HG02973 (cell line): Measurements from ENCODE around the gene RGS6.

Experiments
- ATAC-seq: cut with Tn5 transposase; IDR thresholded peaks from one replicate; pipeline ENCODE4 v1.9.1; 2021; ENCODE audit warnings: moderate library complexity; ENCODE audit not compliant: unreplicated experiment

The RGS6 gene

GRCh38 chr14:71942904-71943694 is 10.9 kb downstream of the RGS6 start:
- peak; percentile 59 for ATAC-seq

GRCh38 chr14:71943695-71944018 is 11.4 kb downstream of the RGS6 start:
- no peak for ATAC-seq

GRCh38 chr14:71947947-71948500 is 15.8 kb downstream of the RGS6 start:
- ATAC-seq, result no peak

GRCh38 chr14:71952381-71953363 is 20.4 kb downstream of the RGS6 start:
- no peak for ATAC-seq

GRCh38 chr14:71956920-71957563 is 24.8 kb downstream of the RGS6 start:
- peak; percentile 79 for ATAC-seq

GRCh38 chr14:71959055-71959454 is 26.8 kb downstream of the RGS6 start:
- ATAC-seq, result no peak

- ATAC-seq, result no peak
Measured at GRCh38 chr14:71960494-71961353, 28.5 kb downstream of the RGS6 start.

GRCh38 chr14:71961972-71962371 is 29.7 kb downstream of the RGS6 start:
- ATAC-seq, result no peak

GRCh38 chr14:71964716-71965115 is 32.5 kb downstream of the RGS6 start:
- ATAC-seq, result no peak

GRCh38 chr14:71966528-71966927 is 34.3 kb downstream of the RGS6 start:
- ATAC-seq, result no peak

- ATAC-seq, result no peak
Measured at GRCh38 chr14:71967704-71968103, 35.5 kb downstream of the RGS6 start.

- no peak for ATAC-seq
Measured at GRCh38 chr14:71970272-71970671, 38.0 kb downstream of the RGS6 start.

GRCh38 chr14:71985538-71986189 is 53.4 kb downstream of the RGS6 start:
- ATAC-seq, result no peak

GRCh38 chr14:71988476-71988875 is 56.2 kb downstream of the RGS6 start:
- no peak for ATAC-seq

GRCh38 chr14:71988939-71989338 is 56.7 kb downstream of the RGS6 start:
- no peak for ATAC-seq

GRCh38 chr14:71994416-71994815 is 62.2 kb downstream of the RGS6 start:
- no peak for ATAC-seq

- no peak for ATAC-seq
Measured at GRCh38 chr14:71995741-71996140, 63.5 kb downstream of the RGS6 start.

- no peak for ATAC-seq
Measured at GRCh38 chr14:71996610-71997009, 64.4 kb downstream of the RGS6 start.

- ATAC-seq, result no peak
Measured at GRCh38 chr14:72000907-72001306, 68.7 kb downstream of the RGS6 start.

GRCh38 chr14:72002731-72003130 is 70.5 kb downstream of the RGS6 start:
- ATAC-seq, result no peak
